Esophagus (tissue), 2 donors: ENCODE measurements around the gene CFAP52. TPM values are rescaled to one million over a fixed set of nuclear protein-coding genes. Genes with fewer than 3 reads are reported as not detected.
"Not testable (repeated sequence)": the region's sequence is repeated elsewhere in the genome, so short reads cannot be mapped to it uniquely, and the experiment has no call there.

Experiments used
- H3K27ac ChIP-seq, 2 donors: one replicate each; pipeline ENCODE4 v1.5.1; 2013; ENCODE audit warnings: low read depth in 2 of 2, mild to moderate bottlenecking in 2 of 2, inconsistent platforms in 1 of 2, low read length in 1 of 2, moderate library complexity in 1 of 2
- H3K27me3 ChIP-seq, 2 donors: one replicate each; pipeline ENCODE4 v1.6.1; 2013; ENCODE audit warnings: low read length in 2 of 2, control low read depth in 1 of 2, mild to moderate bottlenecking in 1 of 2; ENCODE audit not compliant: insufficient read depth in 2 of 2, control insufficient read depth in 1 of 2
- H3K36me3 ChIP-seq, 2 donors: one replicate each; pipeline ENCODE4 v1.6.1; 2013; ENCODE audit warnings: low read length in 1 of 2; ENCODE audit not compliant: control insufficient read depth in 2 of 2, insufficient read depth in 2 of 2
- H3K4me1 ChIP-seq, 2 donors: one replicate each; pipeline ENCODE4 v1.6.1; 2013; ENCODE audit warnings: low read length in 1 of 2; ENCODE audit not compliant: control insufficient read depth in 2 of 2, insufficient read depth in 2 of 2
- H3K4me3 ChIP-seq, 2 donors: one replicate each; pipeline ENCODE4 v1.5.1; 2013; ENCODE audit warnings: low read length in 2 of 2, mild to moderate bottlenecking in 2 of 2, low read depth in 1 of 2, moderate library complexity in 1 of 2
- H3K9me3 ChIP-seq, 2 donors: one replicate each; pipeline ENCODE4 v1.6.1; 2013; ENCODE audit warnings: mild to moderate bottlenecking in 2 of 2, low read depth in 1 of 2, low read length in 1 of 2, moderate library complexity in 1 of 2; ENCODE audit not compliant: control insufficient read depth in 2 of 2, insufficient read depth in 1 of 2
- WGBS, 2 donors: extraction: QIAGEN DNeasy Blood & Tissue Kit; methylation state at CpG; one replicate each; pipeline ENCODE4 v1.1.7; 2013; 5-methylcytosine and 5-hydroxymethylcytosine counted together
- polyA plus RNA-seq, 2 donors: library from polyadenylated mRNA; stranded (reverse); fragments of 200-250 nt; gene quantifications; one replicate each; pipeline ENCODE4 v1.2.3, GENCODE V29; 2013
- donor health status: healthy with polysubstance abuse.
- donor health status: Bipolar disorder and iron deficiency.

CFAP52 gene
- polyA plus RNA-seq, 2 donors, result 0.15 TPM; not detected in 1

DNA sequence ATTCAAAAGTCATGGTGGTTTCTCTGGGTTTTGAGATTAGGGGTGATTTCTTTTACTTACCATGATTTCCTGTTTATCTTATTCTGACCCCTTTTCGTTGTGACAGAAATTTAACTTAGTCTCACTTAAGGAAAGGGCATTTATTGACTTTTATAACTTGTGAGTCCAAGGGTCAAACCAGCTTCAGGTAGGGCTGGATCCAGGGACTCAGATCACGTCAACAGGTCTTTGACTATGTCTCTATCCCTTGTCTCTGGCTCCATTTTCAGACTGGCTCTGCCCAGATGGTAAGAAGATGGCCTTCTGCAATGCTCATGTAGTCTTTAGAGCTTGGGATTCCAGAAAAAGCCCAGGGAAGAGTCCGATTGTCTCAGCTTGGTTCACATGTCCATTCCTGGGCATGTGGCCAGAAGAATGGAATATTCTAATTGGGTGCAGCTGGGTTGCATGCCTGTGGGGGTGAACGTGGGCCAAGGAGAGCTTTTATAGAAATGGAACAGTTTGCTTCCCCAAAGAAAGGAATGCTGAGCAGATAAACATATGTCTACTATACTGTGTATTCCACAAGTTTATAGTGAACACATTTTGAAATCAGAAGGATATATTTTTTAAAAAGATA, 82.3 kb downstream of the CFAP52 start:
- H3K36me3 ChIP-seq, result peaks cover 0 to 3% of the 10 kb centered on the region in 2 donors
- 61 to 63% methylated on average over 4 of the region's 4 CpGs for WGBS, 2 donors
- H3K4me1 ChIP-seq, result no peaks in the 10 kb centered on the region
- H3K27me3 ChIP-seq, result no peaks in the 10 kb centered on the region
- no peak overlapping the region for H3K27ac ChIP-seq
- no peak overlapping the region for H3K4me3 ChIP-seq
- peaks cover 0 to 2% of the 10 kb centered on the region in 2 donors for H3K9me3 ChIP-seq

DNA sequence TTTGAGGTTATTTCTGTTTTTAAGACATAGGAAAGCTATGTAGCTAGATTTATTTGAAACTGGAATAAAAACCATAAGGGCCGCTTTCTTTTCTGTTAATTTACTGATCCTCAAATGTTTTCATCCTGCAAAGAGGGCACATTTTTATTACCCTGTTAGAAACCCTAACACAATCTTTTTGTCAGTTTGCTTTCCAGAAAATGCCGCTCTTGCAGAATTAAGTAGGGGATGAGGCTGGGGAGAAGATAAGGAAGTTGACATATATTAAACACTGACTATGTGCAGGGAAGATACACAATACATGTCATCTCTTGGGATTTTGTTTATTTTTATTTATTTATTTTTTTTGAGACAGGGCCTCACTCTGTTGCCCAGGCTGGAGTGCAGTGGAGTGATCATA, 84.6 kb downstream of the CFAP52 start:
- no peak overlapping the region for H3K4me3 ChIP-seq
- H3K36me3 ChIP-seq, result peaks cover 0 to 3% of the 10 kb centered on the region in 2 donors
- peaks cover 0 to 2% of the 10 kb centered on the region in 2 donors for H3K9me3 ChIP-seq
- H3K27ac ChIP-seq, result no peak overlapping the region
- no peaks in the 10 kb centered on the region for H3K4me1 ChIP-seq
- WGBS, 2 donors, result 94 to 97% methylated on average over 2 of the region's 2 CpGs
- no peaks in the 10 kb centered on the region for H3K27me3 ChIP-seq

DNA sequence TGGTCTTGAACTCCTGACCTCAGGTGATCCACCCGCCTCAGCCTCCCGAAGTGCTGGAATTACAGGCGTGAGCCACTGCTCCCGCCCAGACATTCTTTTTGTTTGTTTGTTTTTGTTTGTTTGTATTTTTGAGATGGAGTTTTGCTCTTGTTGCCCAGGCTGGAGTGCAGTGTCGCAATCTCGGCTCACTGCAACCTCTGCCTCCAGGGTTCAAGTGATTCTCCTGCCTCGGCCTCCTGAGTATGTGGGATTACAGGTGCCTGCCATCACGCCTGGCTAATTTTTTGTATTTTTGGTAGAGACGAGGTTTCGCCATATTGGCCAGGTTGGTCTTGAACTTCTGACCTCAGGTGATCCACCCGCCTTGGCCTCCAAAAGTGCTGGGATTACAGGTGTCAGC, 87.1 kb downstream of the CFAP52 start:
- H3K27ac ChIP-seq, H3K27me3 ChIP-seq, H3K4me3 ChIP-seq, H3K36me3 ChIP-seq, H3K9me3 ChIP-seq, H3K4me1 ChIP-seq: not testable (repeated sequence)
- WGBS, 2 donors, result 97% methylated on average over 11 of the region's 11 CpGs

DNA sequence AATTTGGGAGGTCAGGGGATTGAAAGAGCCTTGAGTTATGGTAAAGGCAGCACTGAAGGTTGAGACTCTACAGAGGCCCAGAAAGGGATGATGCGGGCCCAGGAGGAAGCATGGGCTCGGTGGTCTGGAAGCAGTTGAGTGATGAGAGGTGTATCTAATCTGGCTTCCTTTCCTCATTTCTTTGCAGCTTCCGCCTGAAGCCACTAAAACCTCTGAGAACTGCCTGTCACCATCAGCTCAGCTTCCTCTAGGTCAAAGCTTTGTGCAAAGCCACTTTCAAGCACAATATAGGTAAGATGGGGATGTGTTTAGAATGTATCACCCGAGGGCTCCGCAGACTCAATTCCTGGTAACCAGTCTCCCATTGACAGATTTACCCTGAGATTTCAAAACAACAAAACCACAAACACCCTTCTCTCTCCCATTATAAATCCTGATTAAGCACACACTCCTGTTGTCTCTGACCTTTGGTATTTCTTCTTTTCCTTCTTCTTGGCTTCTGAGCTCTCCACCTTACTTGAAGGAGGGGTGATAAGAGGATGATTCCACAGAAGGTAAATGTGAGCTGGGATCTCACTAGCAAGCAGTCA, 90.1 kb downstream of the CFAP52 start:
- Histone ChIP-seq H3K4me1 (peaks cover 0 to 5% of the 10 kb centered on the region in 2 donors), H3K36me3 (peaks cover 0 to 3% of the 10 kb centered on the region in 2 donors), H3K27me3 (peaks cover 0 to 5% of the 10 kb centered on the region in 2 donors), H3K27ac (no peak overlapping the region), H3K4me3 (no peak overlapping the region), H3K9me3 (peaks cover 0 to 2% of the 10 kb centered on the region in 2 donors)
- 79% methylated on average over 5 of the region's 5 CpGs for WGBS, 2 donors

DNA sequence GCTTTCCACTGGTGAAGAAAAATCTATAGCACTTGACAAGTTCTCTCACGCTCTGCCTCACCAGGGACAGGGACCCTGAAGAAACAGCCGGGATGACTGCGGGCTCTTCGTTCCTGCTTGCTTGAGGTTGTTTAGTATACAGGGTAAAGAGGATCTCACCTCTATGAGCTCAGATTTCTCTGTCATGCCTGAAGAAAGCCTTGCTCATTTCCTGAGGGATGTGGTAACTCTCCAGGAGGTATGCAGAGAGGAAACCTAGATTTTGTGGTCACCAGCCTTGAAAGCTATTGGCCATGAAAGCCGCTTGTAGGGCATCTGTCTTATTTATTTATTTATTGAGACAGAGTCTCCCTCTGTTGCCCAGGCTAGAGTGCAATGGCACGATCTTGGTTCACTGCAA, 92.1 kb downstream of the CFAP52 start:
- 57 to 61% methylated on average over 6 of the region's 6 CpGs for WGBS, 2 donors
- no peak overlapping the region for H3K27ac ChIP-seq
- H3K36me3 ChIP-seq, result no peaks in the 10 kb centered on the region
- no peak overlapping the region for H3K4me3 ChIP-seq
- H3K27me3 ChIP-seq, result peaks cover 0 to 5% of the 10 kb centered on the region in 2 donors
- peaks cover 0 to 5% of the 10 kb centered on the region in 2 donors for H3K4me1 ChIP-seq
- no peaks in the 10 kb centered on the region for H3K9me3 ChIP-seq

DNA sequence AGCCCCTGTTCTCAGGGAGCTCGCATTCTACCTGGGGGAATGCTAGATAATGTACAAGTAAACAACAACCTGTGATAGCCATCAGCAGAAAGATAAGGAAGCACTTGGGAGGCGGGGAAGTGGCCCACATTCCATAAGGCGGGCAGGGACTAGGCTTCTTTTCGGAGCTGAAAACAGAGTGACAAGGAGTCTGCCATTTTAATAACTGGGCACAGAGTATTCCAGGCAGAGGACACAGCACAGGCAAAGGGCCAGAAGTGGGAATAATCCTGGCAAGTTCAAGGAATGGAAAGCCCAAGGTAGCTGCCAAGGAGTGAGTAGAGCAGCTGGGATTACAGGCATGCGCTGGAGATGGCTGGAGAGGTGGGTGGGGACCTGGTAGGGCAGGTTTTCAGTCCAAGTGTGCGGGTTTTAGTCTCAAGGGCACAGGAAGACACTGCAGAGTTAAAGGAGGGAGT, 93.1 kb downstream of the CFAP52 start:
- Histone ChIP-seq H3K36me3 (no peaks in the 10 kb centered on the region), H3K27me3 (peaks cover 0 to 5% of the 10 kb centered on the region in 2 donors), H3K4me1 (peaks cover 0 to 5% of the 10 kb centered on the region in 2 donors), H3K9me3 (no peaks in the 10 kb centered on the region), H3K27ac (peak overlapping the region in 1 of 2 donors; percentile 10), H3K4me3 (no peak overlapping the region)
- WGBS, 2 donors, result 68% methylated on average over 6 of the region's 6 CpGs

DNA sequence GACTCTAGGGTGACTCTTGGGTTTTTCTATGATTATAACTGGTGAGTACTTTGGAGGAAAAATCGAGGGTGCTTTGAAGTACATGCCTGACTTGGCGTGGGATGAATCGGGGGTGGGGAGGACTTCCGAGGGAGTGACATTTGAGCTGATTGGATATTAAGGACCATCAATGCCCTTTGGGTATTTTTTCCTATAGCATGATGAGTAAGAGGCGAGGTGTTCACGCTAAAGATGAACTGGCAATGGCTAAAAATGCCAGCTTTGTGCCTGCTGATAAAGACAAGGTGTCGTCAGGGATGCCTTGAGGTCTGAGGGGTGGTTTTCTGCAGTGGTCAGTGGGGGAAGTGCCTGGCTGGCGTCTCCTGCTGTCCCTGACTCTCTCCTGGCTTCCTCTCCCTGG, 94.2 kb downstream of the CFAP52 start:
- 55 to 65% methylated on average over 8 of the region's 8 CpGs for WGBS, 2 donors
- H3K27ac ChIP-seq, result no peak overlapping the region
- no peak overlapping the region for H3K4me3 ChIP-seq
- peaks cover 0 to 6% of the 10 kb centered on the region in 2 donors for H3K4me1 ChIP-seq
- H3K36me3 ChIP-seq, result no peaks in the 10 kb centered on the region
- peaks cover 0 to 5% of the 10 kb centered on the region in 2 donors for H3K27me3 ChIP-seq
- H3K9me3 ChIP-seq, result no peaks in the 10 kb centered on the region

DNA sequence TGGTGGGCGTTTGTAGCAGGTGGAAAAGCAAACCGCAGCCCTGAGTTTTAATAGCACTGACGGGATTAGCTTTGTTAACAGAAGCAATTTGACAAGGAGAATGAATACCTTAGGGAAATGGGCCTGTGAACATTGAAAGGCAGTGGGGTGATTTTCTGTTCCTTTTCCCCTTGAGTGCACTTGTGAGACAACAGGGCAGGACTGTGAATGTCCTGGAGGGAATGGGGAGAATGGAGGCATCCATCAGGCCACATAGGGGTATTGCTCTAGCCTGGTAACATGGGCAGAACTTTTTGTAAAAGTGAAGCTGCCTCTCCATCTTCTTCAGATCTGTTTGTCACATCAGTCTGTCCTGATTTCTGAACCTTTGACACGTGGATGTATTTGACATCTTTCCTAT, 95.1 kb downstream of the CFAP52 start:
- WGBS, 2 donors, result 44 to 68% methylated on average over 4 of the region's 4 CpGs
- Histone ChIP-seq H3K4me3 (no peak overlapping the region), H3K36me3 (no peaks in the 10 kb centered on the region), H3K27me3 (peaks cover 0 to 5% of the 10 kb centered on the region in 2 donors), H3K4me1 (peaks cover 0 to 7% of the 10 kb centered on the region in 2 donors), H3K27ac (no peak overlapping the region), H3K9me3 (no peaks in the 10 kb centered on the region)

DNA sequence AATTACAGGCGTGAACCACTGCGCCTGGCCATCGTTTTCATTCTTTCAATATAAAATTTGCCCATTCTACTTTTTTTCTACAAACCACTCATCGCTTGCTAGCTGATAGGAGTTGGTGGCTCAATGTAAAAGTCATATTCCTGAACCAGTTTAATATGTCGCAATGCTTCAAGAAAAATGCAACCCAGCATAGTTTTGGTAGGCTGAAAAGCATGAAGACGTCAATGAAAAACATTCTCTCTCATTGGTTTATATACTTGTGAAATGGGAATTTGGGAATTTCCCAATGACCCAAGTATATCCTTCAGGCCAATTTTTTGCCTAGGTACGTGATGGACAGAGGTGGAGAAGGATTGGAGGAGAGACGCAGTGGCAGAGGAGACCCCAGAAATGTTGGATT, 95.8 kb downstream of the CFAP52 start:
- WGBS, 2 donors, result 87 to 92% methylated on average over 8 of the region's 8 CpGs
- Histone ChIP-seq H3K9me3 (no peaks in the 10 kb centered on the region), H3K36me3 (no peaks in the 10 kb centered on the region), H3K27ac (no peak overlapping the region), H3K4me1 (peaks cover 0 to 10% of the 10 kb centered on the region in 2 donors), H3K4me3 (no peak overlapping the region), H3K27me3 (peaks cover 0 to 5% of the 10 kb centered on the region in 2 donors)

DNA sequence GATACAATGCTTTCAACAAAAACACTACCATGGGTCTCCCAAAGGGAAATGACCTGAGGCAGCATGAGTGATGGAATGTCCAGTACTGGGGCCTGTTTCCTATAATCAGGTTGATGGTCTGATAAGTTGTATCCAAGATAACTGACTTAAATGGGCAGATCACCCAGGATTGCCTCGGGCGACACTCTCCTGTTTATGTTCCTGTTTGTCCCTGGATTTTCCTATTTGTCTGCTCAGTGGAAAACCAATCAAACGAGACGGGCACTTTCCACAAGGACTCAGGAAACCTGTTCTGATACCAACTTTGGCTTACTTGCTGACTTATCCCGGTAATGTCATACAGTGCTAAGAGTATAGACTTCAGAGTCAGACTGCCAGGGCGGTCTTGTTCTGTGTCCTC, 96.2 kb downstream of the CFAP52 start:
- H3K4me3 ChIP-seq, result no peak overlapping the region
- 79 to 89% methylated on average over 6 of the region's 6 CpGs for WGBS, 2 donors
- peaks cover 0 to 10% of the 10 kb centered on the region in 2 donors for H3K4me1 ChIP-seq

More for the DNA sequence above, 96.2 kb downstream of the CFAP52 start:
- Histone ChIP-seq H3K36me3 (no peaks in the 10 kb centered on the region), H3K27ac (no peak overlapping the region), H3K27me3 (peaks cover 0 to 5% of the 10 kb centered on the region in 2 donors), H3K9me3 (no peaks in the 10 kb centered on the region)
